ENCODE data around the gene OGFOD3. TPM values are rescaled to one million over a fixed set of nuclear protein-coding genes. Genes with fewer than 3 reads are reported as not detected.
"Not testable (repeated sequence)": the region's sequence is repeated elsewhere in the genome, so short reads cannot be mapped to it uniquely, and the experiment has no call there.

OGFOD3 gene
- 31.3 TPM for total RNA-seq
- long read RNA-seq, full-length matches to known transcripts, result 47 of 56 reads
- long read RNA-seq, partial matches to known transcripts, result 1 of 56 reads
- long read RNA-seq, other reads (novel, unspliced or antisense), result 8 of 56 reads

GRCh38 chr17:82418001-82418986 is at the start of gene OGFOD3, which contains the start of gene HEXD:
OGFOD3 (minus strand) TSS chr17:82418586; CDS start chr17:82418485, 101 bp downstream.
HEXD (plus strand) TSS chr17:82418347; CDS start chr17:82419800, 1,453 bp downstream.
- DNase-seq (ENCODE audit: low spot score), result peak; percentile 90
- intact Hi-C loops (cut with DNase I), result no loop called here

DNA sequence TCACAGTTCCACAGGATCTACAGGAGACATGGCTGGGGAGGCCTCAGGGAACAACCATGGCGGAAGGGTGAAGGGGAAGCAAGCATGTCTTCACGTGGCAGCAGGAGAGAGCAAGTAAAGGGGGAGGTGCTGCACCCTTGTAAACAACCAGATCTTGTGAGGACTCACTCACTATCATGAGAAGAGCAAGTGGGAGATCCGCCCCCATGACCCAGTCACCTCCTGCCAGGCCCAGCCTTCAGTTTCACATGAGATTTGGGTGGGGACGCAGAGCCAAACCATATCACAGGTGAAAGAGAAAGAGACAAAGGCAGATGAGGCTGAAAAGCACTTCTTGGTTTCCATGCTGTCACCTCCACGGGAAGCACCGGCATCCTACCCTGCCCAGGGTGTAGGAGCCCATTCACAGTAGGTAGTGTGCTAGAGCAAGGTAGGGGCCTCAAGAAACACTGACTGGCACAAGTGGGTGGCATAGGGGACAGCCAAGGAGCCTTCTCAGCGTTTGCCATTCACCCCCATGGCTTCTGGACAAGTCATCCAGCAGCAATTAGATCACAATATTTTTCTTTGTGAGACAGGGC is 46.7 kb upstream of the OGFOD3 start:
- intact Hi-C loops (cut with DNase I), result no loop called here
- DNase-seq (ENCODE audit: low spot score), result no peak

GRCh38 chr17:82464567-82464929 is 46.2 kb upstream of the OGFOD3 start:
- intact Hi-C loops (cut with DNase I), result no loop called here
- DNase-seq (ENCODE audit: low spot score), result no peak

DNA sequence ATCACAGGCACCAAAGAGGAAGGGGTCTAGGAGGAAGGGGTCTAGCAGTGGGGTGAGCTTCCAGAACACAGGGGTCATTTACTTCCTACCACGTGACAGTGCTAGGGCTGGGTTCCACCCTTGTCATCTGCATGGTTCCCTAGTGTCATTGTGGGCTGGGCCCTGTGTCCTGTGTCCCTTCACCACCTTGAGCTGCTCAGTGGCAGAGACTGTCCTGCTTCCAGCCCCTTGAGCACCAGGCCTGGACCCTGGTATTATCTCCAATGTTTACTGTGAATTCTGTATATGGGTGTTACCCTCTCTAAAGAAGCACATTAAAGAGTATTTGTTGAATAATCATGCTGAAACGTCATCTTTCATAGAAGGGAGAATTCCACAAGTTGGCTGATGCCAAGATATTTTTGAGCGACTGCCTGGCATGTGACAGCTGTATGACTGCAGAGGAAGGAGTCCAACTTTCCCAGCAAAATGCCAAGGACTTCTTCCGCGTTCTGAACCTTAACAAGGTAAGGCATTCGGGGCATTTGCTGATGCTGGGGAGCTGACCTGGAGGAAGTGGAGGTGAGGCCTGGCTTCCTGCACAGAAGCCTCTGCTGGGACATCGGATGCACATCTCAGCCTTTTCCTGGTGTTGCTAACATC is 45.7 kb upstream of the OGFOD3 start:
- intact Hi-C loops (cut with DNase I), result no loop called here

DNA sequence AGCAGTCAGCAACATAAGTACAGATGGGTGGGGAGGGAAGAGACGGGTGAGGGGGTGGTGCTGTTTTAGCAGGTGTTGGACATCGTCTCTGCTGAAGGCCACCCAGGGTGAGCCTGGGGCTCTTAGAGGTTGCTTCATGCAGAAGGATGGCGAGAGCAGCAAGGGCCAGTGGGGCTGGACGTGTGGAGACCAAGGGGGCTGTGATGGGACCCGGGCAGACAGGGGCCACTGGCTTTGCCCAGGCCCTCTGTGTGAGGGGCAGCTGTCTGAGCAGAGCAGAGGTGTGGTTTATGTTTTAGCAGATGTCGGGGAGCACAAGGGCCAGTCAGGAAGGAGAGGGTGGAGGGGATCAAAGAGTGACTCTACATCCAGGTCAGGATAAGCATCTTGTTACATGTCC is 45.0 kb upstream of the OGFOD3 start:
- intact Hi-C loops (cut with DNase I), result no loop called here
- no peak for DNase-seq (ENCODE audit: low spot score)

More for the DNA sequence above, 45.7 kb upstream of the OGFOD3 start:
- no peak for DNase-seq (ENCODE audit: low spot score)

- no peak for DNase-seq (ENCODE audit: low spot score)
- intact Hi-C loops (cut with DNase I), result no loop called here
These were observed 43.6 kb upstream of the OGFOD3 start for GRCh38 chr17:82461827-82462524.

DNA sequence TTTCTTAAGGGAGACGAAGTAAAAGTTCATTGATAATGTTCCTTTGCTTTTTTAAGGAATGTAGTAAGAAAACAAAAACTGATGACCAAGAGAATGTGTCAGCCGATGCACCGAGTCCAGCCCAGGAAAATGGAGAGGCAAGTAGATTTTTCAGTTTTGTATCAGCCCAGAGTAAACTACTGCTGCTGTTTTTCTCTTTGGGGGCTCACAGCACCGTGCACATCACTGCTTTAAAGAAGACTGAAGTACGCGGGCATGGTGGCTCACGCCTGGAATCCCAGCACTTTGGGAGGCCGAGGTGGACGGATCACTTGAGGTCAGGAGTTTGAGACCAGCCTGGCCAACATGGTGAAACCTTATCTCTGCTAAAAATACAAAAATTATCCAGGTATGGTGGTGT is 41.5 kb upstream of the OGFOD3 start:
- DNase-seq (ENCODE audit: low spot score); intact Hi-C loops (cut with DNase I): not testable (repeated sequence)

DNA sequence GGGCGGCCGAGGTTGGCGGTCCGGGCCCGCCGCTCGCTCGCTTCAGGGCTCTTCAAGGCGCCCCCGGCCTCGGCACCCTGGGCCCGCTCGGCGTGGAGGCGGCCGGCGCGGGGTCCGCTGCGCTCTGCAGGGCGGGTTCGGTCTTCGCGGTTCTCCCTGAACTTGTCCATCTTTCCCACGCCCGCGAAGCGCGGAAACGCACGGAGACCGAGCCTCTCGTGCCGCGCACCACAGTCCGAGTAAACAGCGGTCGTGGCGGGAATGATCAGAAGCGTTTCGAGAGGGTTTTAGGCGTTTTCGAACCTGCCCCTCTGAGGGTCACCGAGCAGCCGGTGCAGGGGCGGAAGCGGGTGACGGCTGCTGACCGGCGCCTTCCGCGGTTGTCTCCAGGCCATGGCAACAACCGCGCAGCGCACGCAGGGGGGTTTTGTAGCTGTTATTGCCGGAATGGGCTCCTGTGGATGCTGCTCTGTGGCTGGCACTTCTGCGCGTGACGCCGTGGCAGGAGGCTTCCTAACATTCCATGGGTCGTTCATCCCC is 40.6 kb upstream of the OGFOD3 start:
- intact Hi-C loops (cut with DNase I), result no loop called here
- peak; percentile 83 for DNase-seq (ENCODE audit: low spot score)

GRCh38 chr17:82458179-82458884 is 39.9 kb upstream of the OGFOD3 start, which contains the start of gene NARF:
NARF (plus strand) TSS chr17:82458741; CDS start chr17:82458804, 63 bp downstream.
- peak; percentile 99 for DNase-seq (ENCODE audit: low spot score)
- intact Hi-C loops (cut with DNase I), result no loop called here

- no peak for DNase-seq (ENCODE audit: low spot score)
- intact Hi-C loops (cut with DNase I), result no loop called here
These were observed 39.5 kb upstream of the OGFOD3 start for GRCh38 chr17:82457929-82458178.

DNA sequence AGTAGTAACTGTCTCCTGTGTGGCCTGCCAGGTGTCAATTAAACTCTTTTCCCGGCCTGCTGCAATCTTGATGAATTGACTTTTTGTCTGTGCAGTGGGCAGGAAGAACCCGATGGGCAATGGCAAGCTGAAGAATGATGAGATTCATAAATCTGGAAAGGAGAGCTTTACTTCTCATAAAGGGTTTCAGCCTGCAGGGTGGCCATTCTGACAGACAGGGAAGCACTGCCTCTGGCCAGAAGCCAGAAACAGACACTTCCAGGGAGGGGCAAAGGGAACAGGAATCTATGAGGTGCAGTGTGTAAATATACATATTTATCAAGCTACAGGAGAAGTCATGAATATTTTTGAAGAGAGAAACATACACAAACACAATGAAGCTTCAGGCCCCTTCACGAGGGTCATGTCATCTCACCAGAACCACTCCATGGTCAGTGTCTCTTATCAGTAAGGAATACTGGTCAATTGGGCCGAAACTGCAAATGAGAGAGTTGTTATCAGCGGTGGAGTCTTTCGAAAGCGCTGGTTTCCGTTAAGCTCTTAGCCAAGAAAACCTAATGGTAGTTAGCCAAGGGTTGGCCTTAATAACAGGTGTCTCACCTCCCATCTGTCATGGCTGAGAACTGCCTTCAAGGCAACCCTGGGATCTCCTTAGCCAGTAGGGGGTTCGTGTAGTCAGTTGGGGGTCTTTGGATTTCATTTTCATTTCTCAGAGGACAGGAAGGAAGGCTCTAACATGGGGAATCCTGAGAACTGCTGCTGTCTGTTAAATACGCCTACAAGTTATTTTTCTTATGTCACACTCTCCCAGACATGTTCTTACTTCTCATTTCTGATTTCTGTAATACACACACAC is 38.9 kb upstream of the OGFOD3 start:
- DNase-seq (ENCODE audit: low spot score), result peak; percentile 86
- intact Hi-C loops (cut with DNase I), result no loop called here

GRCh38 chr17:82453706-82454105 is 35.3 kb upstream of the OGFOD3 start:
- intact Hi-C loops (cut with DNase I); DNase-seq (ENCODE audit: low spot score): not testable (repeated sequence)

DNA sequence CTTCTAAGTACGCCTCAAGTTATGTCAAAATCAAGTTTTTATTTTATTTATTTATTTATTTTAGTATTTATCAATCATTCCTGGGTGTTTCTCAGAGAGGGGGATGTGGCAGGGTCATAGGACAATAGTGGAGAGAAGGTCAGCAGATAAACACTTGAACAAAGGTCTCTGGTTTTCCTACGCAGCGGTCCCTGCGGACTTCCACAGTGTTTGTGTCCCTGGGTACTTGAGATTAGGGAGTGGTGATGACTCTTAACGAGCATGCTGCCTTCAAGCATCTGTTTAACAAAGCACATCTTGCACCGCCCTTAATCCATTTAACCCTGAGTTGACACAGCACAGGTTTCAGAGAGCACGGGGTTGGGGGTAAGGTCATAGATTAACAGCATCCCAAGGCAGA is 34.8 kb upstream of the OGFOD3 start:
- DNase-seq (ENCODE audit: low spot score); intact Hi-C loops (cut with DNase I): not testable (repeated sequence)

DNA sequence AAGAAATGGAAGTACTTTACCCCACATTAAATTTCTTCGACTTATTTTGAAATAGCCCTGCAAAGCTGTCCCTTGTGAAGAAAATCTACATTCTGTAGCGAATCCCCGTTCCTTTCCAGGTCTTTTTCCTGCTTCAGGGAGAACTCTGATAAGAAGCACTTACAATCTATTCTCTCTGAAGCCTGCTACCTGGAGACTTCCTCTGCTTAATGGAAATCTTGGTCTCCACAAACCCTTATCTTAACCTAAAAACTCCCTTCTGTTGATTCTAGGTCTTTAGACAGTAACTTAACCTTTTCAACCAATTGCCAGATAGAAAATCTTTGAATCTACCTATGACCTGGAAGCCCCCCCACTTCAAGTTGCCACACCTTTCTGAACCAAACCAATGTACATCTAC is 33.8 kb upstream of the OGFOD3 start:
- intact Hi-C loops (cut with DNase I), result no loop called here
- no peak for DNase-seq (ENCODE audit: low spot score)

DNA sequence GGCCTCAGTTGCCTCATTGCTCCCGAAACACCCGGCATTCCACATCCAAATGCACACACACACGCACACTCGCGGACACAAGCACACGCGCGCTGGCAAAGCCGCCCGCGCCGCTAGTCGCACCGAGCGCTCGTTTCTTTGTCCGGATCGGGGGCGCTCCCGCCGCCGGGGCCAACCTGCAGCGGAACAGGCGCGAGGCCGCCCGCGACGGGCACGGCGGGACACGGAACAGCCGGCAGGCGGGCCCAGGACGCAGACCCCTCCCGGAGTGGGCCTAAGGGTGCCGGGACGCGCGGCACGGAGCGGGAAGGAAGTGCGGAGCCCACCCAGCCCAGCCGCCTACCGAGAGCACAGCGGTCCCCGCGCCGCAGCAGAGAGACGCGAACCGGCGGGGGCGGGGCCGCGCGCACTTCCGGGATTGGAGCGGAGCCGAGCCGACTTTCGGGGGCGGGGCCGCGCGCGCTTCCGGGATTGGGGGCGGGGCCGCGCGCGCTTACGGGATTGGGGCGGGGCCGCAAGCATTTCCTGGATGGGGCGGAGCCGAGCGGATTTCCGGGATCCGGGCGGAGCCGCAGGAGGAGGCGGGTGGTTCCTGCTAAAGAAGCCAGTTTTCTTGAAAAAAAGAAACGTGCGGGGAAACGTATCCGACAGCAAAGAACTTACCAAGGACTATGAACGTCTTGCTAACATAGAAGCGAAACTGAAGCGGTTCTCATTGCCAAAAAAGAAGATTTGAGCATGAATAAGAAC is 32.1 kb upstream of the OGFOD3 start, which contains the start of gene CYBC1:
CYBC1 (minus strand) TSS at position 396 of the 750 bp plus-strand sequence. CDS start 1,498 bp downstream, outside the sequence.
- DNase-seq (ENCODE audit: low spot score), result peak; percentile 97
- intact Hi-C loops (cut with DNase I), result no loop called here

DNA sequence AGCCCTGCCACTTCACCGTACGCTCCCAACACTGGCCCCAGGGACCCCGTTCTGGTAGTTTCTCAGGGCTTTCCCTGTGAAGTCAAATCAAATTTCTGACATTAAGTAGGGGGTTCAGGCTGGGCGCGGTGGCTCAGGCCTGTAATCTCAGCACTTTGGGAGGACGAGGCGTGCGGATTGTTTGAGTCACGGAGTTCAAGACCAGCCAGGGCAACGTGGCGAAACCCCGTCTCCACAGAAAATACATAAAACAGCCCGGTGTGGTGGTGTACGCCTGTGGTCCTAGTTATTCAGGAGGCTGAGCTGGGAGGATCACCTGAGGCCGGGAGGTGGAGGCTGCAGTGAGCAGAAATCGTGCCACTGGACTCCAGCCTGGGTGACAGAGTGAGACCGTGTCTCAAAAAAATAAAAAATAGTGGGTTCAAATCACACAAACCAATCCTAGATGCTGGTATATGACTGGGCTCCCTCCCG is 31.5 kb upstream of the OGFOD3 start:
- no peak for DNase-seq (ENCODE audit: low spot score)
- intact Hi-C loops (cut with DNase I), result no loop called here

All from cardiac septum (tissue), 1 donor.